ENCODE data around the gene GYPA.
"Not testable (repeated sequence)": the region's sequence is repeated elsewhere in the genome, so short reads cannot be mapped to it uniquely, and the experiment has no call there.

The GYPA gene

DNA sequence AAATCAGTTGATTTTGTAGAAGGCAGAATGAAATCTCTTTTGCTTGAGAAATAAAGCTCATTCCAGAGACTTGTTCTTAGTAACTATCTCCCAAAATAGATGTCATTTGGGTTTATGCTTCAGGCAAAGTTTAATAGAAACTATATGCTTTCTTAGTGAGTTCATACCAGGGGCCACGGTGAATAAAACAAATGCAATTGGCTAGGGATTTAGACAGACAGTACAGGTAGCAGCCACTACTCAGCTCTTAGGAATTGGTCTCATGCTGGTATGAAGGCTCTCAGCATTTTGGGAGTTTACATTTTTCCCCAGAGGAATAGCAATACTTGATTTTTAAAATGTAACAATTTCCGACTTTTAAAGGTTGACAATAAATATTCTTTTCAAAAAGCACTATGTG, 27.0 kb downstream of the GYPA start:
- Mint-ChIP-seq H3K36me3 (ENCODE audit: low read depth) (no peaks in the 10 kb centered on the region), H3K9me3 (no peaks in the 10 kb centered on the region), H3K4me3 (no peak overlapping the region), H3K27me3 (no peaks in the 10 kb centered on the region), H3K4me1 (ENCODE audit: low read depth) (no peaks in the 10 kb centered on the region), H3K27ac (no peak overlapping the region)
- intact Hi-C loops (cut with micrococcal nuclease) = no loop called here

DNA sequence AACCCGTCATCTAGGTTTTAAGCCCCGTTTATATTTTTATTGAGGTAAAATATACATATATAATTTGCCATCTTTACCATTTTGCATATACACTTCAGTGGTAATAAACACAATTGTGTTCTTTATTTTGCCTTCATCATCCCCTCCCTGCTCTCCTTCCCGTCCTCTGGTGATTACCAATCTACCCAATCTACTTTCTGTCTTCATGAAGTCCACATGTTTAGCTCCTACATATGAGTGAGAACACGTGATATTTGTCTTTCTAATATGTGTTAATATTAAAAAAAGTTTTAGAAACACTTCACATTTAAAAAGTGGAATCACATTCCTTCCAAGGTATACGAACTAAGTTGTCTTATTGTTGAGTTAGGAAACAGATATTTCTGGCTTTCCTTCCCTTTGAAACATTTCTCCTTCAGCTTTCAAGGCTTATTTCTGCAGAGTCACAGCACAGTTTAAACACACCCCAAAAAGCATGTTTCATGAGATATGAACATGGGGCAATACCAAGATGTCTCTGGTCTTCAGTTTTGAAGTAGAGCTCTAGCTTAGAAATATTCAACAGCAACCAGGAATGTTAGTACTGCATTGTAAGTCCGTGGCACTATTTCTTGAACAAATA, 35.9 kb downstream of the GYPA start:
- no peaks in the 10 kb centered on the region for H3K9me3 Mint-ChIP-seq
- no peak overlapping the region for H3K27ac Mint-ChIP-seq
- no peaks in the 10 kb centered on the region for H3K4me1 Mint-ChIP-seq (ENCODE audit: low read depth)
- no peak overlapping the region for H3K4me3 Mint-ChIP-seq
- no peaks in the 10 kb centered on the region for H3K36me3 Mint-ChIP-seq (ENCODE audit: low read depth)
- intact Hi-C loops (cut with micrococcal nuclease) = no loop called here
- H3K27me3 Mint-ChIP-seq = no peaks in the 10 kb centered on the region

DNA sequence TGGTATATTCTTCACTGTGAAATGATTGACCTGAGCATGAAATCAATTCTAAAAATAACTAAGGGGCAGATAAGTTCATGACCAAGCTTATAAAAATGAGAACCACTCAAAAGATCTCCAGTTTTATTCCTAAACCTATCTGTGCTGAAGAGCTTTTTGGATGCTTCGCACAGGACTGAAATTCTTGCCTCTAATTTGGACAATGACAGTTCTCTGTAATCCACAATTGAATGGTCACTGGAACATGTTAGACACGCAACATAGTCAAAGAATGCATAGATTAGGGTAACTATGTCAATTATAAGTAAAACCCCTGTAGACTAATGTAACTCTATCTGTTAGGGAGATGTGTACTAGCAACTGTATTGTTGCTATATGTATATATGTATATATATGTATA, 42.7 kb downstream of the GYPA start:
- H3K4me1 Mint-ChIP-seq (ENCODE audit: low read depth); H3K4me3 Mint-ChIP-seq; H3K36me3 Mint-ChIP-seq (ENCODE audit: low read depth); H3K9me3 Mint-ChIP-seq; H3K27me3 Mint-ChIP-seq; intact Hi-C loops (cut with micrococcal nuclease); H3K27ac Mint-ChIP-seq: not testable (repeated sequence)

DNA sequence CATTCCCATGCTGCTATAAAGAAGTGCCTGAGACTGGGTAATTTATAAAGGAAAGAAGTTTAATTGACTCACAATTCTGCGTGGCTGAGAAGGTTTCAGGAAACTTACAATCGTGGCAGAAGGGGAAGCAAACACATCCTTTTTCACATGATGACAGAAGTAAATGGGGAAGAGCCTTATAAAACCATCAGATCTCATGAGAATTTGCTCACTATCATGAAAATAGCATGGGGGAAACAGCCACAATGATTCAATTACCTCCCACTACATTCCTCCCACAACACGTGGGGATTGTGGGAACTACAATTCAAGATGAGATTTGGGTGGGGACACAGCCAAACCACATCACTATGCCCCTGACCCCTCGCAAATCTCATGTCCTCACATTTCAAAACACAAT, 46.5 kb downstream of the GYPA start:
- H3K4me1 Mint-ChIP-seq (ENCODE audit: low read depth); H3K36me3 Mint-ChIP-seq (ENCODE audit: low read depth); H3K4me3 Mint-ChIP-seq; intact Hi-C loops (cut with micrococcal nuclease); H3K27ac Mint-ChIP-seq; H3K9me3 Mint-ChIP-seq; H3K27me3 Mint-ChIP-seq: not testable (repeated sequence)

DNA sequence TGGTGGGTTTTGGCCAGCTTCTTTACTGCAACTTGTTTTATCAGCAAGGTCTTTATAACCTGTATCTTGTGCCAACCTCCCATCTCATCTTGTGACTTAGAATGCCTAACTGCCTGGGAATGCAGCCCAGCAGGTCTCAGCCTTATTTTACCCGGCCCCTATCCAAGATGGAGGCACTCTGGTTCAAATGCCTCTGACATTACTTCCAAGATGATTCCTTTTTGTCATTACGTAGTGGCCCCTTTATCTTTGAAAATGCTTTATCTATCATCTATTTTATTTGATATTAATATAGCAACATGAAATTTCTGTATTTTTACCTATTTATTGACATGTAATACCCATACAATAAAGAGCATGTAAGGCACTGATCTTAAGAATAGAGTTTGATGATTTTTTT, 49.3 kb downstream of the GYPA start:
- H3K4me3 Mint-ChIP-seq; H3K27me3 Mint-ChIP-seq; H3K36me3 Mint-ChIP-seq (ENCODE audit: low read depth); H3K4me1 Mint-ChIP-seq (ENCODE audit: low read depth); H3K27ac Mint-ChIP-seq; H3K9me3 Mint-ChIP-seq; intact Hi-C loops (cut with micrococcal nuclease): not testable (repeated sequence)

DNA sequence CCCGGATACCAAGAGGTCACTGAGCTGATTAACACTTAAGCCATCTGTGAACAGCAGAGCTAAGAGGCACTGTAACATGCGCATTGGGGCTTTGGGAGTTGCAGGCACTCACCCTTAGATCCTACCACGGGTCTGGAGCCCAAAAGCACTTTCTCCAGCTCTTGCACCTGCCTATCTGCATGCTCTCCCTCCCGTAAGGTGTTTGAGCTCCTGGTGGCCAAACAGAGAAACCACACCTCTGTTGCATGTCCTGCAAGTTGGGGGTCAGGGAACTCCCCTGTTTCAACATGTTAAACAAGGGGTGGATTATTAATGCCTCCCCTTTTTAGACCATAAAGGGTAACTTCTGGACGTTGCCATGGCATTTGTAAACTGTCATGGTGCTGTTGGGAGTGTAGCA, 49.8 kb downstream of the GYPA start:
- H3K4me3 Mint-ChIP-seq = no peak overlapping the region
- H3K36me3 Mint-ChIP-seq (ENCODE audit: low read depth) = no peaks in the 10 kb centered on the region
- H3K27ac Mint-ChIP-seq = no peak overlapping the region
- intact Hi-C loops (cut with micrococcal nuclease) = no loop called here
- no peaks in the 10 kb centered on the region for H3K27me3 Mint-ChIP-seq
- no peaks in the 10 kb centered on the region for H3K9me3 Mint-ChIP-seq
- peaks cover 7% of the 10 kb centered on the region for H3K4me1 Mint-ChIP-seq (ENCODE audit: low read depth)

DNA sequence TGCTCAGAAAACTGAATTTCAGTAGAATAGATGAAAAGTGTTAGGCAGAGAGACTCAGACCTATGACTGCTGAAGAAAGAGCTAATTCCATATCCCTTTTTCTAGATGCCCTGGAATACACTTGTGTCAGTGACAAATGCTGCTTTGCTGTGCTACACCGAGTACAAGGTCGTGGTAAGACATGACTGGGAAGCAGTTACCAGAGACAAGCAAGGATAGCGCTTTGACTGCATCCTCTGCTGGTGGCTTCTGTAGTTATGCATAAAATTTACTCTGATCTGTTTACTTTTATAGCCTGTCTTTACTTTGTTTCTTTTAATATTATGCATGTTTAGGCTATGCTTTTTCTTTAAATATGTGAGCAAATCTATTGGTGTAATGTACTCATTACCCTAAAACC, 58.5 kb downstream of the GYPA start:
- H3K27ac Mint-ChIP-seq; H3K4me1 Mint-ChIP-seq (ENCODE audit: low read depth); H3K36me3 Mint-ChIP-seq (ENCODE audit: low read depth); H3K4me3 Mint-ChIP-seq; H3K9me3 Mint-ChIP-seq; intact Hi-C loops (cut with micrococcal nuclease); H3K27me3 Mint-ChIP-seq: not testable (repeated sequence)

DNA sequence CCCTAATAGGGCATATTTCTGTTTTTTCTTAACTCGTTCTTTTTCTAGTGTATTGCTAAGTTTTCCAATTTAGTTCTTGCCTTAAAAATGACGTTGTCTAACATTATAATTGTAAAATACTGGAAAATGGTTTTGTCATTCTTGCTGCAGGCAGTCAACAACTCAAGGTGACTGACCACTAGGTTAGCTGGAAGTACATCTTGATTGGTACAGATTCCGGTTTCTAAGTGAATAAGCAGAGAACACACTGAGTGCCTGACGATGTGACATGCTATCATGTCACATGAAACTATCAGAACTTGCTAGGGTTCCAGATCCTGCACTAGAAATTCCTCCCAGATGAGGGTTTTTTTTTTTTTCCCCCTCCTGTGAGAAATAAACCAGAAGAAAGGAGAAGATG, 60.4 kb downstream of the GYPA start:
- intact Hi-C loops (cut with micrococcal nuclease); H3K4me1 Mint-ChIP-seq (ENCODE audit: low read depth); H3K4me3 Mint-ChIP-seq; H3K9me3 Mint-ChIP-seq; H3K27ac Mint-ChIP-seq; H3K36me3 Mint-ChIP-seq (ENCODE audit: low read depth); H3K27me3 Mint-ChIP-seq: not testable (repeated sequence)

DNA sequence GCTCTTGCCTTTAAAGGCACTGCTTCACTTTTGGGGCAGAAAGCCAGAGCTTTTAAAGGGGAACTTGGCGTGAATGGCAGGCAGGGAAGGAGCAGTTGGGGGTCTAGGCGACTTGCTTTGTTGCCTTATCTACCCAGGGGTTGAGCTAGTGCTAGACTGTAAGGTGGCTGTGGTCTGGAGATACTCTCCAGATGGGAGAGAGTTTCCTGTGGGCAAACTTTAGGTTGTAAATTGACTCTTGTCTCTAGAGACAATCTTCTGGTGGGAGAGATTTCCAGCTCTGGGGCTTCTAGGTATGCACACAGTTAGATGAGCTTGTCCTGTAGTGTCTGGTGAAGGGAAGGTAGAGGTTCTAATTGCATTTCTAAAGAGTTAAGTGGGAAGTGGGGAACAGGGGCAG, 61.8 kb downstream of the GYPA start:
- H3K27me3 Mint-ChIP-seq; H3K27ac Mint-ChIP-seq; H3K4me1 Mint-ChIP-seq (ENCODE audit: low read depth); intact Hi-C loops (cut with micrococcal nuclease); H3K4me3 Mint-ChIP-seq; H3K9me3 Mint-ChIP-seq; H3K36me3 Mint-ChIP-seq (ENCODE audit: low read depth): not testable (repeated sequence)

DNA sequence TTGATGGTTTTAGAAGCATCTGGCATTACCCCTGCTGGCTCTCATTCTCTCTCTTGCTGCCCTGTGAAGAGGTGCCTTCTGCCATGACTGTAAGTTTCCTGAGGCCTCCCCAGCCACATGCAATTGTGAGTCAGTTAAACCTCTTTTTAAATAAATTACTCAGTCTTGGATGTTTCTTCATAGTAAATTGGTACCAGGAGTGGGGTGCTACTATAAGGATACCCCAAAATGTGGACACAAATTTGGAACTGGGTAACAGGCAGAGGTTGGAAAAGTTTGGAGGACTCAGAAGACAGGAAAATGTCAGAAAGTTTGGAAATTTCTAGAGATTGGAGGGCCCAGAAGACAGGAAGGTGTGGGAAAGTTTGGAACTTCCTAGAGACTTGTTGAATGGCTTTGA, 79.0 kb downstream of the GYPA start:
- H3K4me3 Mint-ChIP-seq; H3K27ac Mint-ChIP-seq; H3K4me1 Mint-ChIP-seq (ENCODE audit: low read depth); H3K36me3 Mint-ChIP-seq (ENCODE audit: low read depth); intact Hi-C loops (cut with micrococcal nuclease); H3K27me3 Mint-ChIP-seq: not testable (repeated sequence)
- H3K9me3 Mint-ChIP-seq = peaks cover 11% of the 10 kb centered on the region

DNA sequence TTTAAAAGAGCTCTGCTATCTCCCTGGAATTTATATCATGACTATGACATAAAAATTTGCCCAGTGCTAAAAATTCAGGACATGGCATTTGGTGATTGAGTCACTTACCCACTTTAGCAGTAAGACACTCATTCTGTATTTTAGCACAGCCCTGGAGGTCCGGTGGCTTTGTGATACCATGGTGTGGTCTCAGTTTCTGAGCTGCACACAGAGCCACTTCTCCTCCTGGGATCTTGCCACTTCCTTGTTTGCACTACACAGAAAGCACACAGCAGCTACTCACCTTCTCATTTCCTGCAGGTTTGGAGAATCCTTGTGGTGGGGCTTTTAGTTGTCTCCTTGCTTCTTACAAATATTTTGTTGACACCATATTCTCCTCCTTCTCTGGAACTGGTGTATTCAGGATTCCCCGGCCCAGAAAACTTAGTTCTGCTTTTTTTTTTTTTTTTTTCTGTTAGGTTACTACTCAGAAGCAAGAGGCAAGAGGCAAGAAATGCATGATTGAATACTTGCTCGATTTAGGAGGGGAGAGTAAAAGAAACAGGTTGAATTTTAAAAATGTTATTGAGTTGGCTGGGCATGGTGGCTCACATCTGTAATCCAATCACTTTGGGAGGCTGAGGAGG, 80.2 kb downstream of the GYPA start:
- H3K27ac Mint-ChIP-seq; intact Hi-C loops (cut with micrococcal nuclease); H3K4me3 Mint-ChIP-seq: not testable (repeated sequence)

More for the DNA sequence above, 80.2 kb downstream of the GYPA start:
- not testable (repeated sequence) for H3K27me3 Mint-ChIP-seq; H3K4me1 Mint-ChIP-seq (ENCODE audit: low read depth); H3K36me3 Mint-ChIP-seq (ENCODE audit: low read depth)
- peaks cover 11% of the 10 kb centered on the region for H3K9me3 Mint-ChIP-seq
